ENCODE results near the gene PPP1CC.

Gene PPP1CC

GRCh38 chr12:110694330-110694901 lies 48.3 kb downstream of the PPP1CC start:
- TF ChIP-seq SPI1 (IDR thresholded peaks at IDR 0.05; ENCODE audit: low read depth, low read length) = peak; percentile 65
- no peak for TF ChIP-seq POLR2A (IDR thresholded peaks at IDR 0.05; ENCODE audit: low read depth, low read length)
- no peak for DNase-seq (ENCODE audit: insufficient read length, low spot score)
- no peak for FAIRE-seq

DNA sequence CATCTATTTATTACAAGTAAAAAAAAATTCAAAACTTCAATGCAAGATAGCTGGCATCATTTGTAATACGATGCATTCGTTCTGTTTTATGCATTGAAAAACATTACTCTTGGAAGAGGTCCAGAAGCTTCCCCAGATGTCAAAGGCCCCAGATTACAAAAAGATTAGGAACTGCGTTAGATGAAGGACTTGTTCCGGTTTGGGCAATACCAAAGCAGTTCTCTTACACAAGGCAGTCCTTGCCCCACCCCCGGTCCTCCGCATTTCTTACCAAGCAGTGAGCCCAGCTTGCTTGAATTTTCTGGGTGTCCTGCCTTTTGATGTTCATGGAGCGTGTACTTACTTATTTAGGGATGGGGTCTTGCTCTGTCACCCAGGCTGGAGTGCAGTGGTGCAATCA lies 49.0 kb downstream of the PPP1CC start:
- no peak for TF ChIP-seq POU2F2 (IDR thresholded peaks at IDR 0.05; ENCODE audit: low read depth, low read length)
- TF ChIP-seq SPI1 (IDR thresholded peaks at IDR 0.05; ENCODE audit: low read depth, low read length) = no peak
- no peak for TF ChIP-seq TAF1 (IDR thresholded peaks at IDR 0.05; ENCODE audit: low read depth, low read length)
- no peak for TF ChIP-seq POLR2AphosphoS5 (IDR thresholded peaks at IDR 0.05; ENCODE audit: low read depth, low read length)
- no peak for TF ChIP-seq PAX5 (IDR thresholded peaks at IDR 0.05; ENCODE audit: insufficient read depth, low read length, severe bottlenecking)
- no peak for TF ChIP-seq POLR2A (IDR thresholded peaks at IDR 0.05; ENCODE audit: low read depth, low read length)
- DNase-seq (ENCODE audit: insufficient read length, low spot score) (no peak), FAIRE-seq (no peak)

- FAIRE-seq = no peak
- no peak for TF ChIP-seq PAX5 (IDR thresholded peaks at IDR 0.05; ENCODE audit: insufficient read depth, low read length, severe bottlenecking)
- TF ChIP-seq POLR2A (IDR thresholded peaks at IDR 0.05; ENCODE audit: low read depth, low read length) = no peak
- TF ChIP-seq POLR2AphosphoS5 (IDR thresholded peaks at IDR 0.05; ENCODE audit: low read depth, low read length) = no peak
- no peak for TF ChIP-seq POU2F2 (IDR thresholded peaks at IDR 0.05; ENCODE audit: low read depth, low read length)
- no peak for TF ChIP-seq SPI1 (IDR thresholded peaks at IDR 0.05; ENCODE audit: low read depth, low read length)
- no peak for TF ChIP-seq TAF1 (IDR thresholded peaks at IDR 0.05; ENCODE audit: low read depth, low read length)
These were observed 52.6 kb downstream of the PPP1CC start for GRCh38 chr12:110690127-110690430.

GRCh38 chr12:110689281-110690126 lies 53.2 kb downstream of the PPP1CC start:
- FAIRE-seq (peak; percentile 97), DNase-seq (ENCODE audit: insufficient read length, low spot score) (peak; percentile 68)
- TF ChIP-seq POLR2AphosphoS5 (IDR thresholded peaks at IDR 0.05; ENCODE audit: low read depth, low read length) (peak; percentile 42; the same call in 1 of the 2 replicates), PAX5 (IDR thresholded peaks at IDR 0.05; ENCODE audit: insufficient read depth, low read length, severe bottlenecking) (no peak)

More at GRCh38 chr12:110690127-110690430, 52.6 kb downstream of the PPP1CC start:
- no peak for DNase-seq (ENCODE audit: insufficient read length, low spot score)

GRCh38 chr12:110688446-110689280 lies 54.0 kb downstream of the PPP1CC start, which contains the start of gene HVCN1:
TSS of gene HVCN1 (minus strand) at chr12:110689115. CDS start at chr12:110683245, 5,870 bp downstream.
- DNase-seq (ENCODE audit: insufficient read length, low spot score) = peak; percentile 71
- TF ChIP-seq POLR2A (IDR thresholded peaks at IDR 0.05; ENCODE audit: low read depth, low read length) (no peak), PAX5 (IDR thresholded peaks at IDR 0.05; ENCODE audit: insufficient read depth, low read length, severe bottlenecking) (no peak)
- peak; percentile 31 for FAIRE-seq

- no peak for DNase-seq (ENCODE audit: insufficient read length, low spot score)
- FAIRE-seq = peak; percentile 92
- TF ChIP-seq POLR2AphosphoS5 (IDR thresholded peaks at IDR 0.05; ENCODE audit: low read depth, low read length) (no peak), POU2F2 (IDR thresholded peaks at IDR 0.05; ENCODE audit: low read depth, low read length) (no peak), PAX5 (IDR thresholded peaks at IDR 0.05; ENCODE audit: insufficient read depth, low read length, severe bottlenecking) (no peak), SPI1 (IDR thresholded peaks at IDR 0.05; ENCODE audit: low read depth, low read length) (no peak), POLR2A (IDR thresholded peaks at IDR 0.05; ENCODE audit: low read depth, low read length) (no peak), TAF1 (IDR thresholded peaks at IDR 0.05; ENCODE audit: low read depth, low read length) (no peak)
These were observed 55.1 kb downstream of the PPP1CC start for GRCh38 chr12:110687396-110688169.

GRCh38 chr12:110686294-110686903 lies 56.3 kb downstream of the PPP1CC start:
- no peak for TF ChIP-seq POU2F2 (IDR thresholded peaks at IDR 0.05; ENCODE audit: low read depth, low read length)
- DNase-seq (ENCODE audit: insufficient read length, low spot score) (no peak), FAIRE-seq (peak; percentile 16)

DNA sequence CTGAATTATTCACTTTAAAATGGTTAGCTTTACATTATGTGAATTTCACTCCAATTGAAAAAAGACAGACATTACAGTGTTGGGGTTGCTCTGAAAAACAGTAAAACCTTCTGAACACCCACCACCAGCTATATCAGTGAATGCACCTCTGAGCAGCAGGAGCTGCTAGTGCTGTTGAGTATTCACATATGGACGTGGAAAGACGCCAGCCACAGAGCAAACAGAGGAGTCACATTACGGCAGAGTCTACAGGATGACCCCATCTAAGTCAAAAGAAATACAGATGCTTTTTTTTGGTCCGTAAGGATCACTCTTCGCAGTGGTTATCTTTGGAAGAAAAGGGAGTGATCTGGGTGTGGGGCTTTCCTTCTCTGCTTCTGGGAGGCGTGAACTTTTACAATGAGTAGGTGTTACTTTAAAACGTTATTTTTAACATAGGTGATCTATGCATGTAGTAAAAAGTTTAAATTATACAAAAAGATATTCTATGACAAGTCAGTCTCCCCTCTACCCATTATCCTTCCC lies 58.3 kb downstream of the PPP1CC start:
- TF ChIP-seq TAF1 (IDR thresholded peaks at IDR 0.05; ENCODE audit: low read depth, low read length) = no peak
- TF ChIP-seq POU2F2 (IDR thresholded peaks at IDR 0.05; ENCODE audit: low read depth, low read length) = no peak
- no peak for TF ChIP-seq POLR2A (IDR thresholded peaks at IDR 0.05; ENCODE audit: low read depth, low read length)
- TF ChIP-seq POLR2AphosphoS5 (IDR thresholded peaks at IDR 0.05; ENCODE audit: low read depth, low read length) = no peak
- TF ChIP-seq SPI1 (IDR thresholded peaks at IDR 0.05; ENCODE audit: low read depth, low read length) = no peak
- TF ChIP-seq PAX5 (IDR thresholded peaks at IDR 0.05; ENCODE audit: insufficient read depth, low read length, severe bottlenecking) = no peak
- no peak for FAIRE-seq
- DNase-seq (ENCODE audit: insufficient read length, low spot score) = no peak

DNA sequence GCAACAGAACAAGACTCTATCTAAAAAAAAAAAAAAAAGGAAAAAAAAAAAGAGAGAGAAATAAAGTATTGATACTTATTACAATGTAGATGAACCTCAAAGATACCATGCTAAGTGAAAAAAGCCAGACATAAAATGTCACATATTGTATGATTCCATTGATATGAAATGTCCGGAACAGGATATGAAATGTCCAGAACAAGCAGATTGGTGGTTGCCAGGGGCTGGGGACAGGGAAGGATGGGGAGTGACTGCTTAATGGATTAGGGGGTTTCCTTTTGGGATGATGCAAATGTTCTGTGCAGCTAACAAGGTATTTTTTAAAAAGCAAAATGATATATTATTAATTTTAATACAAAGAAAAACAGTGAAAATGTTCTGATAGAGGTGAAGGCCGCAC lies 58.8 kb downstream of the PPP1CC start:
- FAIRE-seq = no peak
- TF ChIP-seq SPI1 (IDR thresholded peaks at IDR 0.05; ENCODE audit: low read depth, low read length) (no peak), TAF1 (IDR thresholded peaks at IDR 0.05; ENCODE audit: low read depth, low read length) (no peak), PAX5 (IDR thresholded peaks at IDR 0.05; ENCODE audit: insufficient read depth, low read length, severe bottlenecking) (no peak), POLR2AphosphoS5 (IDR thresholded peaks at IDR 0.05; ENCODE audit: low read depth, low read length) (no peak), POLR2A (IDR thresholded peaks at IDR 0.05; ENCODE audit: low read depth, low read length) (no peak)
- DNase-seq (ENCODE audit: insufficient read length, low spot score) = no peak
